DMS 273 treated with DMSO at 0.1 percent for 48 hours (cell line): ENCODE results near the gene RC3H1.
"Not testable (repeated sequence)": the region's sequence is repeated elsewhere in the genome, so short reads cannot be mapped to it uniquely, and the experiment has no call there.

Source experiments
- DNase-seq: peaks from one replicate; lab custom pipeline; 2025; lab: John Stamatoyannopoulos, UW

Gene RC3H1, protein sequence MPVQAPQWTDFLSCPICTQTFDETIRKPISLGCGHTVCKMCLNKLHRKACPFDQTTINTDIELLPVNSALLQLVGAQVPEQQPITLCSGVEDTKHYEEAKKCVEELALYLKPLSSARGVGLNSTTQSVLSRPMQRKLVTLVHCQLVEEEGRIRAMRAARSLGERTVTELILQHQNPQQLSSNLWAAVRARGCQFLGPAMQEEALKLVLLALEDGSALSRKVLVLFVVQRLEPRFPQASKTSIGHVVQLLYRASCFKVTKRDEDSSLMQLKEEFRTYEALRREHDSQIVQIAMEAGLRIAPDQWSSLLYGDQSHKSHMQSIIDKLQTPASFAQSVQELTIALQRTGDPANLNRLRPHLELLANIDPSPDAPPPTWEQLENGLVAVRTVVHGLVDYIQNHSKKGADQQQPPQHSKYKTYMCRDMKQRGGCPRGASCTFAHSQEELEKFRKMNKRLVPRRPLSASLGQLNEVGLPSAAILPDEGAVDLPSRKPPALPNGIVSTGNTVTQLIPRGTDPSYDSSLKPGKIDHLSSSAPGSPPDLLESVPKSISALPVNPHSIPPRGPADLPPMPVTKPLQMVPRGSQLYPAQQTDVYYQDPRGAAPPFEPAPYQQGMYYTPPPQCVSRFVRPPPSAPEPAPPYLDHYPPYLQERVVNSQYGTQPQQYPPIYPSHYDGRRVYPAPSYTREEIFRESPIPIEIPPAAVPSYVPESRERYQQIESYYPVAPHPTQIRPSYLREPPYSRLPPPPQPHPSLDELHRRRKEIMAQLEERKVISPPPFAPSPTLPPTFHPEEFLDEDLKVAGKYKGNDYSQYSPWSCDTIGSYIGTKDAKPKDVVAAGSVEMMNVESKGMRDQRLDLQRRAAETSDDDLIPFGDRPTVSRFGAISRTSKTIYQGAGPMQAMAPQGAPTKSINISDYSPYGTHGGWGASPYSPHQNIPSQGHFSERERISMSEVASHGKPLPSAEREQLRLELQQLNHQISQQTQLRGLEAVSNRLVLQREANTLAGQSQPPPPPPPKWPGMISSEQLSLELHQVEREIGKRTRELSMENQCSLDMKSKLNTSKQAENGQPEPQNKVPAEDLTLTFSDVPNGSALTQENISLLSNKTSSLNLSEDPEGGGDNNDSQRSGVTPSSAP

DNA sequence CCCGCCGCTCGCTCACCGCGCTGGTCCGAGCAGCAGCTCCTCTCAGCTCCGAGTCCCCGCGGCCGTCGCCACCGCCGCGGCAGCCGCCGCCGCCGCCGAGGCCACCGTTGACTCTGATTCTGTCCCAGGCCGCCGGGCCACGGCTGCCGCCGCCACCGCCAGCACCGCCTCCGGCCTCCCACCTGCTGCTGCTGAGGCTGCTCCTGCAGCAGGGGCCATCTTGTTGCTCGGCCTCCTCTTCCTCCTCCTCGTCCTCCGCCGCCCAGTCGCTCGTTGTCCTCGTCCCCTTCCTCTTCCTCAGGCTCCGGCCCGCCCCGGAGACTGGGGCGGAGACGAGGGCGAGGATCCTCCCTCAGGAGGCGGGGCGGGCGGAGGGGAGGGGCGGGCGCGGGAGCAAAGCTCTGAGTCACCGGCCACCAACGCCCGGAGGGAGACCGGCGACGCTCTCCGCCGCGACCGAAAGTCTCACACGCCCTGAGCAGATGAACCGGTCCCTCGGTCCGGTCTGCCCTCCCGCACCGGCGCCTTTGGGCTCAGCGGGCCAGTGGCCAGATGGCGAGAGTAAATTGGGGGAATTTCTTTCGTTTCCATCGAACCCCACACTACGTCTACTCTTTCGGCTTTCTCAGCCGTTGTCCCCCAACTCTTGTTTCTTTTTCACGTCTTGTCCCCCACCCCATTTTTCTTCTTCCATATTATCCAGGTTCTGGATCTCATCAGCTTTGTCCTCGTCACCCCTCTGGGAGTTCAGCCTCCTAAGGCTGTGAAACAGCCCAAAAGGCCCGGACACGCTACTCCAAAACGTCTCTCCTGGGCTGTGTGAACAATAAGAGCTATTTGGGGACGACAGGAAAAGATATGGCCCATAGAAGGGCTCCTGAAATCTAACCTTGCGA, at the start of gene RC3H1:
TSS of gene RC3H1 (minus strand) at position 278 of the 896 bp plus-strand sequence. CDS start 29,372 bp downstream, outside the sequence.
- peak; percentile 50 for DNase-seq

DNA sequence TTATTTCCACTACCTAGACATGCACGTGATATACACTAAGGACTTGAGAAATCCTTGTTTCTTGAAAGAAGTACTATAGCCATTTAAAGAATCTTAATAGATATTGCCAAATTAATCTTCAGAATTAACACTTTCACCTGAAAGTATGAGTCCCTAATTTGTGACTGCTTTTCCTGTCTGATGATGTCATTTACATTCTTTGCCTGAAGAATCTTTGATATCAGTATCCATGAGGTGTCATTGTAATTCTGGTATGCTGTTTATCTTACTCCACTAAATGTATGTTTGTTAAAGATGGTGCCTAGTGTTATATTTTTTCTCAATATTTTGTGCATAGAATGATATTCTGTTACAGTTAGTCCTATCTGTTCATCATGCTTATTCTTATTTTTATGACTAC, 48.5 kb upstream of the RC3H1 start:
- no peak for DNase-seq

DNA sequence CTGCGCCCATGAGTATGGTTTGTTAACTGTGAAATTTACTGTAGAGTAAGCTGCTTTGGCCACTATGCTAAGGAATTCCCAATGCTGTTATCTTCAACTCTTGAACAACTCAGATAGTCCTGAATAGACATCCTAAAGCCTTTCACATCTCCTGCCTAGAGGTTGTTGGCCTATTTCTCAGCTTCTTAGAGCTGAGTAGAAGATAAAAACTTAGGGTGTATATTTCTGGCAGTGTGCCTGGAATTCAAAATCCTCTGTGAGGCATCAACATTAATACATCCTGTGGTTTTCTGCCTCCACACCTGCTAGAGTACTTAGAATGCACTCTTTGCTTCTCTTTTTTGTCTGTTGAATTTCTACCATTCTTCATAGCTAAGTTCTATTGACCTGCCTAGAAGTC, 45.8 kb upstream of the RC3H1 start:
- DNase-seq = no peak

DNA sequence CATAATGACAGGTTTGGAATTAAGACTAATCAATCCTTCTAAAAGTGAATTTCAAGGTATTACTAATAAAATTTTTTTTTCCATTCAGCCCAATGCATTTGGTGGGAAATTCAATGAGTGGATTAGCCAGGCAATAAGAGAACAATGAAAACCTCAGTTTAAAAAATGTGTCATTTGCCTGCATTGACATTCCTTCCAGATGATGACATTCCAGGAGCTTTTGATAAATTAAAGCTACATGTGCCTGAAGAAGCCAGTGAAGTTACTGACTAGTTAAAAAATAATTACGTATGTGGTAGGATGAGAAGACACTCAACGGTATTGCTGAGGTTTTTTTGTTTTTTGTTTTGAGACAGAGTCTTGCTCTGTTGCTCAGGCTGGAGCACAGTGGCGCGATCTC, 37.9 kb upstream of the RC3H1 start:
- no peak for DNase-seq

DNA sequence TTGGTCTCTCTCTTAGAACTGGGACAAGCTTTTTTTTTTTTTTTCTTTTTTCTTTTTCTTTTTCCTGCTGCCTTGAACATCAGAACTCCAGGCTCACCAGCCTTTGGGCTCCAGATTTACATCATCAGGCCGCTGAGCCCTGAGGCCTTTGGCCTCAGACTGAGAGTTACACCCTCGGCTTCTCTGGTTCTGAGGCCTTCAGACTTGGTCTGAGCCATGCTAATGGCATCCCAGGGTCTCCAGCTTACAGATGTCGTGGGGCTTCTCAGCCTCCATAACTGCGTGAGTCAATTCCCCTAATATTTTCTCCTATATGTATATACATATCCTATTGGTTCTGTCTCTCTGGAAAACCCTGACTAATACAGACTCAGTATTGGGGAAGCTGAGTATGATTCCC, 36.5 kb upstream of the RC3H1 start:
- no peak for DNase-seq

DNA sequence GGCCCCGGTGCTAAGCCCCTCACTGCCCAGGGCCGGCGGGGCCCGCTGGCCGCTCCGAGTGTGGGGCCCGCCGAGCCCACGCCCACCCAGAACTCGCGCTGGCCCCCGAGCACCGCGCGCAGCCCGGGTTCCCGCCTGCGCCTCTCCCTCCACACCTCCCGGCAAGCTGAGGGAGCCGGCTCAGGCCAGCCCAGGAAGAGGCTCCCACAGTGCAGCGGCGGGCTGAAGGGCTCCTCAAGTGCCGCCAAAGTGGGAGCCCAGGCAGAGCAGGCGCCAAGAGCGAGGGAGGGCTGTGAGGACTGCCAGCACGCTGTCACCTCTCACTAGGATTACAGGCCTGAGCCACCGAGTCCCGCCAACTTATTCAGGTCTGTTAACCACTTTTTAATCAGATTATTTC, 34.5 kb upstream of the RC3H1 start:
- not testable (repeated sequence) for DNase-seq

DNA sequence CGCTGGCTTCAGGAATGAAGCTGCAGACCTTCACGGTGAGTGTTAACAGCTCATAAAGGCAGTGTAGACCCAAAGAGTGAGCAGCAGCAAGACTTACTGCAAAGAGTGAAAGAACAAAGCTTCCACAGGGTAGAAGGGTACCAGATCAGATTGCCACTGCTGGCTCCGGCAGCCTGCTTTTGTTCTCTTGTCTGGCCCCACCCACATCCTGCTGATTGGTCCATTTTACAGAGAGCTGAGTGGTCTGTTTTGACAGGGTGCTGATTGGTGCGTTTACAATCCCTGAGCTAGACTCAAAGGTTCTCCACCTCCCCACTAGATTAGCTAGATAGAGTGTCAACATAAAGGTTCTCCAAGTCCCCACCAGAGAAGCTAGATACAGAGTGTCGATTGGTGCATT, 33.6 kb upstream of the RC3H1 start:
- not testable (repeated sequence) for DNase-seq

DNA sequence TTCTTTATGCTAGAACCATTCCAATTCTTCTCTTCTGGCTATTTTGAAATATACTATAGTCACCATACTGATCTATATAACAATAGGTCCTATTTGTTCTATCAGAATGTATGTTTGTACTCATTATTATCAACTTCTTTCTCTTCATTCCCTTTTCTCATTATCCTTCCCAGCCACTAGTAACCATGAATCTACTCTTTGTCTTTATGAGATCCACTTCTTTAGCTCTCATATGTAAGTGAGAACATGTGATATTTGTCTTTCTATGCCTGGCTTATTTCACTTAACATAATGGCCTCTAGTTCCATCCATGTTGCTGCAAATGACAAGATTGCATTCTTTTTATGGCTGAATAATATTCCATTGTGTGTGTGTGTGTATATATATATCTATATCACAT, 31.7 kb upstream of the RC3H1 start:
- DNase-seq = no peak

DNA sequence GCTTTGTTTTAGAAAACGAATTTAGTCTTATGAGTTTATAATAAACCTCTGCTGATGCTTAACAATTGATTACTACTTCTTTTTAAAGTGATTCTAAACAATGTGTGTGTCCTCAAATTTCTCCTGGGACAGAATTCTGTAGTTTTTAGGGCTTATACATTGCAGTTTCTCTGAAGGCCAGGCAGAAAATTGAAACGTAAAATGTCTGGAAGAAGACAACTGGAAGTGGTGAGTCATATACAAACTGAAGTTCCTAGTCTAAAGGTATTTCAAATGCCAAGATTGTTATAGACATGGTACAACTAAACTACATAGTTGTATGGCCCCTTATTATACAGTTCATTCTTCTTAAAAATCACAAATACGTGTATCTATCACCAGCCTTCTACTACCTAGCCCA, 30.5 kb upstream of the RC3H1 start:
- DNase-seq = no peak

DNA sequence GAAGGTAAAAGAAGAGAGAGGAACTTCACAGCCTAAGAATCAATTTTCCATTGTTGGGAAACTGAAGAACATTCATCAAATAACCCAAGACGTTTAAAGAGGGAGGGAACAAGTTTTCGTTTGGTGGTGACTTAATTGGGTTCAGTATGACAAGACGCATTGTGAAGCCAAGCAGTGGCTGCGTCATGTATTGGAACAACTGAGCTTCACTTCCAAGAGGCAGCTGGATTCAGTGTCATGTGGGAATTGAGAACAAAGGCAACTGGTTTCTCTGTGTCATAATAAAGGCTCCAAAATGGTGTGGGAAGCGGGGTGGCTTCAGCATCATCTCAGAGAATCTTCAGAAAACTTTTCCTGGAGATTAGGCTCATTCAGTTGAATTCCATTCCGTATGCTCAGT, 29.8 kb upstream of the RC3H1 start:
- DNase-seq = no peak

DNA sequence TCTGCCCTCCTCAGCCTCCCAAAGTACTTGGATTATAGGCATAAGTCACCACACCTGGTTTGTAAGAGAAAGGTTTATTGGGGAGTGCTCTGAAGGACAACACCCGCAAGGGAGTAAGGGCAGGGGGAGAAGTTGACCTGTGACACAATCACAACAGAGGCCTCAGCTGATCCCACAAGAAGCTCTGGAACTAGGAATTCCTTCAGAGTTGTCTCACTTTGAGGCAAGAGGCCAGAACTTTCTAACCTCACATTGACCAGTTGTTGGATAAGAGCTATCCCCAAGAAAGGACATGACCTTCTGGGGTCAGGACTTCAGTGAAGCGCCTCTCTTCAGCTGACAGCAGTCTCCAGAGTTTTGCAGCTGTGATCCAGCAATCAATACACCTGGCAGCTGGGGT, 27.4 kb upstream of the RC3H1 start:
- no peak for DNase-seq

DNA sequence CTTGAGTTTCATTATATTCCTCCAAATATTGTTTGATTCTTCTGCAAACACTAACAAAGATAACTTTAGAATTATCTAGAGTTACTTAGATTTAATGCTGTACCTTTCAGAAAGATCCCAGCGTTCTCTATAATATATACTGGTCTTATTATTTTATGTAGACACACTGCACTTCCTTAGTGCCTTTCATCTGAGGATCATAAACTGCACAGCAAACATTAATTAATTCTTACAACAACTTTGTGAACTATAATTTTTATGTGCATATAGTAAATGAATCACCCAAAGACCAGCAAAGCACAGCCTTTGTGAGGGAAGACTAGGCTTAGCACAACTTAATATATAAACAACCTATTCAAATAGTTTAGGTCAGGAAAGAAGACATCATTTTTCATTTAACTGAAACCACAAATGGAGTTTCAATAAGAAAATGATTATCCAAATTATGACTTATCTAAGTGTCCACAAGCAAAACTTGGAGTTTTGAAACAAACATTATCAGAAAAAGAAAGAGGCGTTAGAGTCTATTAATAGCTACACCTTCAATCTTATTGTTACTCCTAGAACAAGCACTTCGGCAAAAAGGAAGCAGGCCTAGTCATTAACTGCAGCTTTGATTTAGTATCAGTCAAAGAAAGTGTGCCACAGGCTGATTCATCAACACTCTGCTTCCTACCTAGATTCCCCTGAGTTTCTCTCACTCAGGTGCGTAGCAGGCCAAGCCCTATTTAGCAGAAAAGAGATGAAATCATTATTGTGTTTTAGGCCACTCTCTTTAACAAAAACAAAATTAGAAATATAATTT, 22.5 kb upstream of the RC3H1 start:
- DNase-seq = no peak

DNA sequence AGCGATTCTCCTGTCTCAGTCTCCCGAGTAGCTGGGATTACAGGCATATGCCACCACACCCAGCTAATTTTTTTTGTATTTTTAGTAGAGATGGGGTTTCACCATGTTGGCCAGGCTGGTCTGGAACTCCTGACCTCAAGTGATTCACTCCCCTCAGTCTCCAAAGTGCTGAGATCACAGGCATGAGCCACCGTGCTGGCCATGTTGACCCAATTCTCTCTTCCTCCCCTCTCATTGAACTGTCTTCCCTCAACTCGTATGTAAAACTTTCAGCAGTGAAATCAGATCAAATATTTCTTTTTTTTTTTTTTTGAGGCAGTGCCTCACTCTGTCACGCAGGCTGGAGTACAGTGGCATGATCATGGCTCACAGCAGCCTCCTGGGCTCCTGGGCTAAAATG, 20.4 kb upstream of the RC3H1 start:
- DNase-seq = not testable (repeated sequence)

DNA sequence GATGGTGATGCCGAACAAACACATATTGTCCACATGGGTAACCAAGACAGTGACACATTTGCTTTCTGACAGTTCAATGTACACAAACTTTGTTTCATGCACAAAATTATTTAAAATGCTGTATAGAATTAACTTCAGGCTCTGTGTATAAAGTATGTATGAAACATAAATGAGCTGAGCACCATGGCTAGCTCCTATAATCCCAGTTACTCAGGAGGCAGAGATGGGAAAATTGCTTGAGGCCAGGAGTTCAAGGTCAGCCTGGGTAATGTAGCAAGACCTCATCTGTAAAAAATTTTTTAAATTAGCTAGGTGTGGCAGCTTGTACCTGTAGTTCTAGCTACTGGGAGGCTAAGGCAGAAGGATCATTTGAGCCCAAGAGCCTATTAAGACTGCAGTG, 19.2 kb upstream of the RC3H1 start:
- DNase-seq = no peak

DNA sequence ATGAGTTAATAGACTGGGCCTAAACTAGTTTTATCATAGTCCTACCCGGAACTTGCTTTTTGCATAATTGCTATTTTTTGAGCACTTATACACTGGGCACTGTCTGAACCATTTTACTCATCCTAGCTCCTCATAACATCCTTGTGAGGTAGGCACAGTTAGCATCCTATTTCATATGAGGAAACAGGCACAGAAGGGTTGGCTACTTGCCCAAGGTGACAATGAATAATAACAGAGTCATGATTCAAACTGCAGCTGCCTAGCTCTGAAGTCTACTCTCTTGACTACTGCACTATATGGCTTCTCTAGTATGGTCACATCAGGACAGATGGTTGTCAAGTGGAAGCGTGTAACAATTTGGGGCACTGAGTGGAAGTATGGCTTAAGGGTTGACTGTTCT, 18.2 kb upstream of the RC3H1 start:
- peak; percentile 84 for DNase-seq

DNA sequence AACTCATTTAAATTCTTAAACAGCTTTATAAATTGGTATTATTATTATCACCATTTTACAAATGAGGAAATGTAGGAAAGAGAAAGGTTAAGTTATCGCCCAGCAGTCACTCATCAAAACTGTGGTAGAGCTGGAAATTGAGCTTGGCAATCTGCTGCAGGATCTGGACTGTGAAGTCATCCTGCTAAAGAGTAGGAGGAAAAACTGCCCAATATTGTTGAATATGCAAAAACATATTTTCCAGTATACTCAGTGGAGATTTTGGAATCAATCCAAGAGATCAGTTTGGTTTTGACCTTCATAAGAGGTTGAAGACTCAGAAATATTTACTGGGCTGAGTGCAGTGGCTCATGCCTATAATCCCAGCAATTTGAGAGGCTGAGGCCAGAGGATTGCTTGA, 16.9 kb upstream of the RC3H1 start:
- no peak for DNase-seq

DNA sequence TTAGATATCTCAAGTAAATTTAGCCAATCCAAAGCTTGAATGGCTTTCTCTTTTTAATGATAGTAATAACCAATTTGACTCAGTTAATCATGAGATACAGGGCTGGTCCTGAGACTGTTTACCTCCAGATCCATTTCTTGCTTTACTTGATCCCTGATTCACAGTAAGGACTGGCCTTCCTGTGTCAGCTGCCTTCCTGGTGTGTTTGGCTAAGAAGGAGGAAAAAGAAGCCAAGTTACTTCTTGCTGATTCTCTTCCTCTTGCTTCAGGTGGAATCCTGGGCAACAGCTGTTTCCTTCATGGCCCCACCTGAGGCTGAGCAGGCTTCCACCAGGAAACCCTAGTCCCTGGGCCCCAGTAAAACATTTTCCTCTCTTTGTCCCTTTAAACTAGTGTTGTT, 14.6 kb upstream of the RC3H1 start:
- no peak for DNase-seq

DNA sequence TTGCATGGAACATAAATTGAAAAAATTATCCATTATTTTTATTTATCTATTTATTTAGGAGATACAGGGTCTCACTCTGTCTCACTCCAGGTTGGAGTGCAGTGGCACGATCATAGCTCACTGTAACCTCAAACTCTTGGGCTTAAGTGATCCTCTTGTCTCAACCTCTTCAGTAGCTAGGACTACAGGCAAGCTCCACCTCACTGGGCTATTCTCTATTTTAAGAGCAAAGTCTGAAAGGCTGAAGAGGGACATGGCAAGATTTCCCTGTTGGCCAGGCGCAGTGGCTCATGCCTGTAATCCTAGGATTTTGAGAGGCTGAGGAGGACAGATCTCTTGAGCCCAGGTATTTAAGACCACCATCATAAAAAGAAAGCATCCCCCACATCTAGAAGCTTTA, 14.0 kb upstream of the RC3H1 start:
- DNase-seq = no peak

DNA sequence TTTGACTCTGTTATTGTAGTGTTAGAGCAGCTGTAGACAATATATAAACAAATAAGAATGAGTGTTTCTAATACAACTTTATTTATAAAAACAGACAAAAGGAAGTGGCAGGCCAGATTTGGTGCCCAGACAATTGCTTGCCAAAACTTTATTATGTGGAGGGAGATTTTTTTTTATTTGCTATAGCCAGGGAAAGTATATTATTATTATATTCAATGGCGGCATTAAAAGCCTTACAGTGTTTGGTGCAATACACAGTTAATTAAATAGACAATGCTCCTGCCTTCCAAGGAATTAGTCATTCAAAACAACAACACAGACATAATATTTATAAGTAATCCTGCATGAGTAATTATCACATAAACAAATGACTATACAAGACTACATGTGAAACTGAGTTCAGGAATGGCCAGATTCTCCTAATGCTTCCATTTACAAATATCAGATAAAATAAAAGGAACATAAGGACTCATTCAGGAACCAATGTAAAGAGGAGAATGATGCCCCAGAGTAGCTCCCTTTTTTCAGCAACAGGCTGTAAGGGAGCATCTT, 10.6 kb upstream of the RC3H1 start:
- no peak for DNase-seq

DNA sequence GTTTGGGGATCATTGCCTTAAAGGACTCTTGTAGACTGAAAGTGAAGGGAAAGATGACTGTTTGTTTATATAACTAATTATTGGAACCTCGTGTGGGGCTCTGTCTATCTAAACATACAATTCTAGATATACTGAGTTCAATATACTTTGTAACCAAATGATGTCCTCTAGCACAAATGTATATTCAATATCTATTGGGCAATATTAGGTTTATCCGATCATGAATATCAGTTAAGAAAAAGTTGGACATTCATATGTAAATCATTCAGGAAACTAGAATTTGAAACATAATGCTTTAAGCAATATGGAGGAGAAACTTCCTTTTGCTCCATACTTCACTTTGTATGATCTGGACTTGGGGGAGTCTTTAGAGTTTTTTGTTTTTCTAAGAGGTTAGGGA, 8.9 kb upstream of the RC3H1 start:
- DNase-seq = no peak

DNA sequence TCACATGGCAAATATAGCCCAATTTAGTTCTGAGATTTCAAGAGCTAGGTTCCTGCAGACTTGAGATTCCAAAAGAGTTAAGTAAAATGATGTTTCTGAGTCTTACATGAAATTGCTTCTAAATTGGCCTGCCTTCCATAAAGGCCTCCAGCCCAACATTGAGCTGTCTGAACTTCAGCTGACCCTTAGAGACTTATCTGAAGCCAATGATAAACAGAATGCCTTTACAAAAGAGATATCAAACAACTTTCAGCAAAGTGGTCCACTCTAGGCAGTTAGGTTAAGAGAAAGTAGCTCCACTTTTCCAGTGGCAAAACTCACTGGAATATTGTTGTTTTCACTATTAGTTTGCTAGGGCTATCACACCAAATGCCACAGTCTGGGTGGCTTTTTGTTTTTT, 6.3 kb upstream of the RC3H1 start:
- DNase-seq = no peak
